Activated B cell treated with CpG ODN at 0.5 μM for 24 hours (primary cell): Measurements from ENCODE around the gene CXorf38. TPM values are rescaled to one million over a fixed set of nuclear protein-coding genes. Genes with fewer than 3 reads are reported as not detected.

Experiments used
- ATAC-seq: fragments of 200-7000 bp; cut with Tn5 transposase; one replicate; pipeline ENCODE4 v1.10.0; 2021; ENCODE audit warnings: low read depth, mild to moderate bottlenecking, moderate library complexity
- CTCF ChIA-PET: fragments of 350-600 bp; sonication (Branson Sonifier 250); formaldehyde crosslinking; loops from one replicate; lab custom pipeline; 2021; ENCODE audit warnings: antibody characterized with exemption; lab: Charles Lee
- POLR2A ChIA-PET: fragments of 350-600 bp; sonication (Branson Sonifier 250); formaldehyde crosslinking; loops from one replicate; lab custom pipeline; 2021; ENCODE audit warnings: antibody characterized with exemption; lab: Charles Lee
- DNase-seq: peaks from one replicate; pipeline ENCODE4 v3.0.0; 2022
- H3K27ac Mint-ChIP-seq: one replicate; pipeline ENCODE4 v1.8.0; 2020; ENCODE audit warnings: mixed read lengths
- H3K27me3 Mint-ChIP-seq: one replicate; pipeline ENCODE4 v1.8.0; 2021; ENCODE audit warnings: mixed read lengths
- H3K36me3 Mint-ChIP-seq: one replicate; pipeline ENCODE4 v1.8.0; 2021; ENCODE audit warnings: low read depth, mixed read lengths
- H3K4me1 Mint-ChIP-seq: one replicate; pipeline ENCODE4 v1.8.0; 2021; ENCODE audit warnings: mixed read lengths
- H3K4me3 Mint-ChIP-seq: one replicate; pipeline ENCODE4 v1.8.0; 2020; ENCODE audit warnings: mild to moderate bottlenecking, mixed read lengths
- H3K9me3 Mint-ChIP-seq: one replicate; pipeline ENCODE4 v1.8.0; 2020; ENCODE audit warnings: mixed read lengths
- intact Hi-C: fragments of 100-400 bp; cut with micrococcal nuclease; formaldehyde crosslinking; loops from one replicate; pipeline ENCODE4 v1.15.1; 2024
- total RNA-seq: library from RNA; stranded (reverse); gene quantifications from 2 replicates; pipeline ENCODE4 v1.2.3, GENCODE V29; 2022
- TF ChIP-seq, protein P1 (sequence below): fragments of 200-600 bp; IDR thresholded peaks from one replicate; pipeline ENCODE4 v1.8.0; 2022; ENCODE audit warnings: antibody characterized with exemption, mild to moderate bottlenecking

CXorf38 gene
- total RNA-seq, 1 donor from 2014 or later: 21.9 TPM

DNA sequence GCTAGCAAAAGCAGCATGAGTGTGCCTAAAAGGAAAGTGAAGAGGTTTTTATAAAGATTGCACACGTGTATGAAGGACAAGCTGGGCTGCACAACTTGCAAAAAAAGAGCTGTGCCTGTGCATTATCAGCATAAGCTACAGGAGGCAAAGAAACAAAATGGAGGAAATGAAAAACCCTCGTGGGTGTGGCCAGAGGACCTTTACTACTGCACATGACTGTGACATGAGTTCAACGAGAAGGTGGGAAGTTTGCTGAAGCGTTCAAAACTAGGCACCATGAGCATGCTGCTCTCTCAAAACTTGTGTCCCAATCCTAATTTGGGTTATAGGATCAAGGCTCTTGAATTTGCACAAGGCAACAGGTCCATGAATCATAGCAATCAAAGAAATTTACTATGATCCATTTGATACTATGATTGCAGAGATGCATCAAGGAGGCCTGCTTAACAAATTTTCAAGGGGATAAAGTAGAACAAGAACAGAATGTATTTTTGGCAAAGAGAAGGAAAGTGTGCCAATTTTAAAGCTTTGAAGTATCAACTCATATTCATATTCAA lies 38.1 kb upstream of the CXorf38 start:
- Mint-ChIP-seq H3K9me3 (no peaks in the 10 kb centered on the region), H3K4me1 (peaks cover 22% of the 10 kb centered on the region), H3K27me3 (no peaks in the 10 kb centered on the region), H3K27ac (peak overlapping the region; percentile 56), H3K4me3 (peak overlapping the region; percentile 2), H3K36me3 (peaks cover 56% of the 10 kb centered on the region)
- ATAC-seq: peak; percentile 87
- CTCF ChIA-PET: interaction anchor here (0.9 to 1.6 kb wide), 3 partner anchors 109 to 495 kb away, joined by 3 to 4 read pairs (median 3); no protein-coding TSS in a partner anchor
- intact Hi-C loops: loop anchor here (1.0 to 10.0 kb wide), 2 partner anchors 50 to 109 kb away; partner anchors contain the start of gene MED14
- no peak for DNase-seq
- POLR2A ChIA-PET: interaction anchor here (1.1 kb wide), 1 partner anchor 400 kb away, joined by 3 read pairs; the partner anchor contains the start of gene USP9X
- TF ChIP-seq, protein P1, sequence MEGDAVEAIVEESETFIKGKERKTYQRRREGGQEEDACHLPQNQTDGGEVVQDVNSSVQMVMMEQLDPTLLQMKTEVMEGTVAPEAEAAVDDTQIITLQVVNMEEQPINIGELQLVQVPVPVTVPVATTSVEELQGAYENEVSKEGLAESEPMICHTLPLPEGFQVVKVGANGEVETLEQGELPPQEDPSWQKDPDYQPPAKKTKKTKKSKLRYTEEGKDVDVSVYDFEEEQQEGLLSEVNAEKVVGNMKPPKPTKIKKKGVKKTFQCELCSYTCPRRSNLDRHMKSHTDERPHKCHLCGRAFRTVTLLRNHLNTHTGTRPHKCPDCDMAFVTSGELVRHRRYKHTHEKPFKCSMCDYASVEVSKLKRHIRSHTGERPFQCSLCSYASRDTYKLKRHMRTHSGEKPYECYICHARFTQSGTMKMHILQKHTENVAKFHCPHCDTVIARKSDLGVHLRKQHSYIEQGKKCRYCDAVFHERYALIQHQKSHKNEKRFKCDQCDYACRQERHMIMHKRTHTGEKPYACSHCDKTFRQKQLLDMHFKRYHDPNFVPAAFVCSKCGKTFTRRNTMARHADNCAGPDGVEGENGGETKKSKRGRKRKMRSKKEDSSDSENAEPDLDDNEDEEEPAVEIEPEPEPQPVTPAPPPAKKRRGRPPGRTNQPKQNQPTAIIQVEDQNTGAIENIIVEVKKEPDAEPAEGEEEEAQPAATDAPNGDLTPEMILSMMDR: no peak

DNA sequence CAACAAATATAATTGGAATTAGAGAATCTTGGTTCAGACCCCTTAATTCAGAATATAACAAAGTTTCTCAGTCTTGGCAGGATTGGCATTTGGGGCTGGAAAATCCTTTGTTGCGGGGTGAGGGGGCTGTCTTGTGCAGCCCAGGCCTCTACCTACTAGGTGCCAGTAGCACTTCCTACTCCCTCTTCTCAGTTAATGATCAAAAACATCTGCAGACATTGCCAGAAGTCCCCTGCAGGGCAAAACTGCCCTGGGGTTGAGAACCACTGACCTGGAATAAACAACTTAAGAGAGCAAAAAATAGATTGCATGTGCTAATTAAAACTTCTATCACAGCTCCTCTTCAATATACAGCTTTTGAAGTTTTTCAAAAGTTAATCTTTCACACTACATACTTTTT lies 36.7 kb upstream of the CXorf38 start:
- ChIA-PET POLR2A (no interaction called here), CTCF (interaction anchor here (0.6 to 1.2 kb wide), 2 partner anchors 34 to 140 kb away, joined by 3 read pairs; no protein-coding TSS in a partner anchor)
- H3K4me3 Mint-ChIP-seq: peak overlapping the region; percentile 24
- DNase-seq (no peak), ATAC-seq (no peak)
- peaks cover 61% of the 10 kb centered on the region for H3K36me3 Mint-ChIP-seq
- TF ChIP-seq, protein P1: no peak
- peak overlapping the region; percentile 35 for H3K27ac Mint-ChIP-seq
- H3K4me1 Mint-ChIP-seq: peaks cover 22% of the 10 kb centered on the region
- intact Hi-C loops: loop anchor here (10.0 kb wide), 1 partner anchor 111 kb away; no protein-coding TSS in a partner anchor
- no peaks in the 10 kb centered on the region for H3K27me3 Mint-ChIP-seq
- no peaks in the 10 kb centered on the region for H3K9me3 Mint-ChIP-seq

DNA sequence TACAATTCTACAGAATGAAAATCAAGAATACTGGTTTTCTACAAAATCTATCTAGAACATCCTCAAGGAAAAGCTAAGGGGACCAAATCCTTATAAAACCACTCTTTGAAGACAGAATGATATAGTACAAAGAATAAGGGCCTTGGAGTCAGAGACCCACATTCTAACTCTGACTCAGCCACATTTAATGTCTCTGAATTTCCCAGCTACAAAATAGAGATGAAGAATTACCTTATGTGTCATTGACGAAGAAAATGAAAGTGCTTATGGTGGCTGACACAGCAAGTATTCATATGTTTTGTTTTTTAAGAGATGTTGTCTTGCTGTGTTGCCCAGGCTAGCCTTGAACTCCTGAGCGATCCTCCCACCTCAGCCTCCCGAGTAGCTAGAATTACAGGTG lies 35.9 kb upstream of the CXorf38 start:
- Mint-ChIP-seq H3K4me1 (peaks cover 22% of the 10 kb centered on the region), H3K27me3 (no peaks in the 10 kb centered on the region), H3K9me3 (no peaks in the 10 kb centered on the region), H3K36me3 (peaks cover 60% of the 10 kb centered on the region), H3K4me3 (no peak overlapping the region), H3K27ac (no peak overlapping the region)
- TF ChIP-seq, protein P1: no peak
- ChIA-PET POLR2A (no interaction called here), CTCF (no interaction called here)
- intact Hi-C loops: loop anchor here (10.0 kb wide), 1 partner anchor 112 kb away; no protein-coding TSS in a partner anchor
- ATAC-seq (no peak), DNase-seq (no peak)

DNA sequence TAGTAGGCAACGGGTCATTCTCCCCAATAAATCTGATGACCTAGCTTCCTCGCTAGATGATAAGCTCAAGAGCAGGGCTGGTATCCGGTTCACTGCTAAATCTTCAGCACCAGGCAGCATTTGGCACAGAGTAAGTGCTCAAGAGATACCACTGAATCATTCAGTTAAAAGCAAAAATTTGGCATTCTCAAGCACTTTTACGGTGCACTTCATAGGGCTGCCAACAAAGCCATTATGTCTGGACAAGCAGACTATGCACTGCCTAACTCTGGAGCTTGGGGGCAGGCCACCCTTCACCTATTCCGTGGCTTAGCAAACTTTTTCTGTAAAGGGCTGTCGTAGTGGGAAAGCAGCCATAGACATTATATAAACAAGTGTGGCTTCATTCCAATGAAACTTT lies 23.8 kb upstream of the CXorf38 start:
- ATAC-seq (no peak), DNase-seq (no peak)
- no peaks in the 10 kb centered on the region for H3K27me3 Mint-ChIP-seq
- CTCF ChIA-PET: no interaction called here
- intact Hi-C loops: no loop called here
- H3K36me3 Mint-ChIP-seq: peaks cover 66% of the 10 kb centered on the region
- no peak overlapping the region for H3K4me3 Mint-ChIP-seq
- H3K9me3 Mint-ChIP-seq: no peaks in the 10 kb centered on the region
- no peak overlapping the region for H3K27ac Mint-ChIP-seq
- POLR2A ChIA-PET: no interaction called here
- TF ChIP-seq, protein P1: no peak
- peaks cover 2% of the 10 kb centered on the region for H3K4me1 Mint-ChIP-seq

DNA sequence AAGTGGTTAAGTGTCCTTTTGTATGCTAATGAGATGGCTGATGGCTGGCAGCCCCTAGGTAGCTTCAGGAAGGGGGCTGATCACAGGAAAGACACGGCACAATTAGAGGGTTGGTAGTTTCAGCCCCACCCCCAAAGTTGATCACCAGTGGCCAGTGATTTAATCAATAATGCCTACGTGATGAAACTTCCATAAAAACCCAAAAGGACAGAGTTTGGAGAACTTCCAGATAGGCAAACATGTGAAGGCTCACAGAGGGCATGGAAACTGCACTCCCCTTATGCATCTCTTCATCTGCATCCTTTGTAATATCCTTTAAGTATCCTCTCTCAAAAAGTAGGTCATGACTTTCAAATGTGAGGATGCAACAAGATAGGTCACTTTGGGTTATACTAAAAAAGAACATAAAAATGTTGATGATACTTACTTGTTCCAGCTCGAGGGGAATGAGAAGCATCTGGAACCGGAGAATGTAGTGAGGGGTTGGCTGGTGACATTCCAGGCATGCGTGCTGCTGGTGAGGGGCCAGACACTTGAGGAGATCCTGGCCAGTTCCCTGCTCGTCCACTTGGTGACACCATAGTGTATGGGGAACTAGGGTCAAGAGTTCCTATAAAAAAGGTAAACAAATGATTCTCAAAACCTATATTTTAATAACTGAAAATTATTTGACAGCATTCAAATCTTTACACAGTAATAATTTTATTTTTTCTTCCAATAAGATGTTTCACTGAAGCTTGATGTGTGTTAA lies 16.7 kb upstream of the CXorf38 start:
- Mint-ChIP-seq H3K27me3 (no peaks in the 10 kb centered on the region), H3K4me3 (no peak overlapping the region), H3K4me1 (peaks cover 9% of the 10 kb centered on the region), H3K9me3 (no peaks in the 10 kb centered on the region), H3K36me3 (peaks cover 65% of the 10 kb centered on the region), H3K27ac (no peak overlapping the region)
- DNase-seq: no peak
- ChIA-PET CTCF (interaction anchor here (1.5 kb wide), 1 partner anchor 130 kb away, joined by 4 read pairs; no protein-coding TSS in a partner anchor), POLR2A (interaction anchor here (0.5 kb wide), 1 partner anchor 37 kb away, joined by 3 read pairs; no protein-coding TSS in a partner anchor)
- intact Hi-C loops: no loop called here
- TF ChIP-seq, protein P1: no peak
- ATAC-seq: no peak
